Body of pancreas (tissue), 4 donors: ENCODE data around the gene SH2D4B. TPM values are rescaled to one million over a fixed set of nuclear protein-coding genes. Genes with fewer than 3 reads are reported as not detected.

Experiments used
- ATAC-seq: fragments of 150-250 bp; one replicate; pipeline ENCODE4 v1.9.1; 2016
- DNase-seq, 4 donors: peaks; one replicate each; pipeline ENCODE4 v3.0.0-alpha.2; 2019
- H3K27ac ChIP-seq, 4 donors: fragments of 200-600 bp; sonication (generic); 1 replicate in 3 of 4; 2 replicates in 1 of 4; pipeline versions ENCODE4 v1.5.1 to v1.6.1; 2016 to 2019; ENCODE audit warnings: mild to moderate bottlenecking in 1 of 4, mixed read lengths in 1 of 4, moderate library complexity in 1 of 4
- H3K27me3 ChIP-seq, 2 donors: fragments of 200-600 bp; sonication (generic); one replicate each; pipeline ENCODE4 v1.6.0; 2016; ENCODE audit warnings: mild to moderate bottlenecking in 1 of 2
- H3K36me3 ChIP-seq, 2 donors: fragments of 200-600 bp; sonication (generic); replicated peaks in 1 of 2; 2 replicates each; pipeline ENCODE4 v1.5.1; 2016; ENCODE audit warnings: low read depth in 2 of 2; ENCODE audit not compliant: insufficient read depth in 1 of 2
- H3K4me1 ChIP-seq: fragments of 200-600 bp; sonication (generic); one replicate; pipeline ENCODE4 v1.6.0; 2016
- H3K4me3 ChIP-seq, 2 donors: fragments of 200-600 bp; sonication (generic); 1 replicate in 1 of 2; 2 replicates in 1 of 2; pipeline ENCODE4 v1.5.1; 2016 to 2019
- H3K9me3 ChIP-seq, 3 donors: fragments of 200-600 bp; sonication (generic); 1 replicate in 2 of 3; 2 replicates in 1 of 3; pipeline ENCODE4 v1.5.1; 2016
- CTCF ChIP-seq, 7 experiments: fragments of 450-650 bp in 4 of 7; fragments of 200-600 bp in 3 of 7; sonication (generic) in 3 of 7; IDR thresholded peaks; one replicate each; pipeline ENCODE4 v1.5.1; 2016 to 2019; ENCODE audit warnings: antibody characterized with exemption in 7 of 7
- POLR2A ChIP-seq, 3 donors: fragments of 450-650 bp; IDR thresholded peaks; one replicate each; pipeline ENCODE4 v1.6.1; 2016; ENCODE audit warnings: antibody characterized with exemption in 3 of 3, mild to moderate bottlenecking in 2 of 3
- WGBS, 2 donors: methylation state at CpG; one replicate each; pipeline ENCODE4 v1.1.5; 2017; 5-methylcytosine and 5-hydroxymethylcytosine counted together
- intact Hi-C: fragments of 100-400 bp; cut with DNase I; formaldehyde crosslinking; loops from one replicate; pipeline ENCODE4 v1.15.1; 2023
- total RNA-seq, 2 donors: library from RNA; depleted of rRNA; stranded (reverse); fragments of >200 nt; gene quantifications; one replicate each; pipeline ENCODE4 v1.1.0, GENCODE V29; 2016

Gene SH2D4B
- total RNA-seq, 2 donors from 2014 or later: 0.33 TPM; not detected in 1

- no peaks in the 10 kb centered on the region for H3K36me3 ChIP-seq
- DNase-seq (no peak), ATAC-seq (no peak)
- H3K4me3 ChIP-seq: no peak overlapping the region
- no peaks in the 10 kb centered on the region for H3K27me3 ChIP-seq
- 76 to 78% methylated on average over 3 of the region's 3 CpGs for WGBS, 2 donors
- intact Hi-C loops: no loop called here
- no peaks in the 10 kb centered on the region for H3K4me1 ChIP-seq
- no peaks in the 10 kb centered on the region for H3K9me3 ChIP-seq
- TF ChIP-seq CTCF (IDR thresholded peaks at IDR 0.05) (no peak), POLR2A (IDR thresholded peaks at IDR 0.05) (no peak)
- H3K27ac ChIP-seq: no peak overlapping the region
Measured at GRCh38 chr10:80600256-80600655, 62.6 kb downstream of the SH2D4B start.

- H3K4me1 ChIP-seq: no peaks in the 10 kb centered on the region
- DNase-seq: no peak
- no peak for TF ChIP-seq CTCF (IDR thresholded peaks at IDR 0.05)
- no peak for TF ChIP-seq POLR2A (IDR thresholded peaks at IDR 0.05)
- H3K27me3 ChIP-seq: no peaks in the 10 kb centered on the region
- intact Hi-C loops: no loop called here
- no peak for ATAC-seq
- WGBS, 2 donors: 93 to 97% methylated on average over 4 of the region's 4 CpGs
- no peaks in the 10 kb centered on the region for H3K9me3 ChIP-seq
- H3K4me3 ChIP-seq: no peak overlapping the region
- no peak overlapping the region for H3K27ac ChIP-seq
- no peaks in the 10 kb centered on the region for H3K36me3 ChIP-seq
Measured at GRCh38 chr10:80602881-80603280, 65.2 kb downstream of the SH2D4B start.

- Histone ChIP-seq H3K27me3 (no peaks in the 10 kb centered on the region), H3K4me3 (no peak overlapping the region), H3K4me1 (no peaks in the 10 kb centered on the region), H3K36me3 (no peaks in the 10 kb centered on the region), H3K9me3 (no peaks in the 10 kb centered on the region), H3K27ac (no peak overlapping the region)
- TF ChIP-seq POLR2A (IDR thresholded peaks at IDR 0.05) (no peak), CTCF (IDR thresholded peaks at IDR 0.05) (no peak)
- intact Hi-C loops: no loop called here
- WGBS, 2 donors: 93 to 97% methylated on average over 19 to 25 of the region's 27 CpGs
- no peak for DNase-seq
- no peak for ATAC-seq
Measured at GRCh38 chr10:80603516-80603915, 65.8 kb downstream of the SH2D4B start.

- Histone ChIP-seq H3K9me3 (no peaks in the 10 kb centered on the region), H3K27ac (no peak overlapping the region), H3K4me3 (no peak overlapping the region), H3K4me1 (no peaks in the 10 kb centered on the region), H3K27me3 (no peaks in the 10 kb centered on the region), H3K36me3 (no peaks in the 10 kb centered on the region)
- intact Hi-C loops: no loop called here
- ATAC-seq (no peak), DNase-seq (no peak)
- no peak for TF ChIP-seq CTCF (IDR thresholded peaks at IDR 0.05)
- no peak for TF ChIP-seq POLR2A (IDR thresholded peaks at IDR 0.05)
- 49 to 54% methylated on average over 11 of the region's 11 CpGs for WGBS, 2 donors
Measured at GRCh38 chr10:80608706-80609105, 71.0 kb downstream of the SH2D4B start.

- Histone ChIP-seq H3K9me3 (no peaks in the 10 kb centered on the region), H3K36me3 (no peaks in the 10 kb centered on the region), H3K27ac (no peak overlapping the region), H3K27me3 (no peaks in the 10 kb centered on the region), H3K4me3 (no peak overlapping the region), H3K4me1 (no peaks in the 10 kb centered on the region)
- TF ChIP-seq CTCF (IDR thresholded peaks at IDR 0.05) (no peak), POLR2A (IDR thresholded peaks at IDR 0.05) (no peak)
- ATAC-seq (no peak), DNase-seq (no peak)
- intact Hi-C loops: no loop called here
- WGBS, 2 donors: 85 to 89% methylated on average over 10 to 11 of the region's 11 CpGs
Measured at GRCh38 chr10:80609331-80609730, 71.6 kb downstream of the SH2D4B start.
